HCT116 (cell line): ENCODE data around the gene APOL5.

Source experiments
- CEBPB ChIP-seq: IDR thresholded peaks from 2 replicates; pipeline ENCODE4 v1.6.1; 2012; ENCODE audit warnings: low read depth
- EGR1 ChIP-seq: IDR thresholded peaks from 2 replicates; pipeline ENCODE4 v1.6.1; 2012; ENCODE audit warnings: low read depth
- EZH2 ChIP-seq: fragments of 200-600 bp; sonication (generic); IDR thresholded peaks from 2 replicates; pipeline ENCODE4 v1.6.1; 2017; ENCODE audit warnings: antibody characterized with exemption, mixed run types
- POLR2A ChIP-seq: IDR thresholded peaks from 2 replicates; pipeline ENCODE4 v1.7.0; 2011; ENCODE audit warnings: borderline replicate concordance; ENCODE audit not compliant: insufficient read depth, insufficient read length; ENCODE audit errors: extremely low read depth
- POLR2AphosphoS5 ChIP-seq: IDR thresholded peaks from 2 replicates; pipeline ENCODE4 v1.6.1; 2011; ENCODE audit warnings: mild to moderate bottlenecking, low read depth, low read length, moderate library complexity
- RAD21 ChIP-seq: IDR thresholded peaks from 2 replicates; pipeline ENCODE4 v1.6.1; 2012; ENCODE audit warnings: low read depth, mild to moderate bottlenecking
- SP1 ChIP-seq: IDR thresholded peaks from 2 replicates; pipeline ENCODE4 v1.6.1; 2012; ENCODE audit warnings: low read depth
- SRF ChIP-seq: IDR thresholded peaks from 2 replicates; pipeline ENCODE4 v1.6.1; 2012; ENCODE audit warnings: low read depth
- TCF7L2 ChIP-seq: IDR thresholded peaks from 2 replicates; pipeline ENCODE4 v1.7.0; 2011; ENCODE audit warnings: borderline replicate concordance, inconsistent platforms; ENCODE audit not compliant: insufficient read depth, insufficient read length; ENCODE audit errors: extremely low read depth
- YY1 ChIP-seq: IDR thresholded peaks from 2 replicates; pipeline ENCODE4 v1.6.1; 2011; ENCODE audit warnings: low read length, low read depth, moderate library complexity, mild to moderate bottlenecking; ENCODE audit not compliant: insufficient replicate concordance; ENCODE audit errors: extremely low read depth
- TF ChIP-seq, protein P1 (sequence below), 3 experiments: fragments of 200-600 bp in 1 of 3; sonication (generic) in 1 of 3; IDR thresholded peaks in 2 of 3; conservative IDR thresholded peaks in 1 of 3; 2 replicates each; pipeline ENCODE4 v1.5.1; 2012 to 2017; ENCODE audit warnings: low read depth in 2 of 3, low read length in 2 of 3, antibody characterized with exemption in 1 of 3, borderline replicate concordance in 1 of 3, control low read depth in 1 of 3, mild to moderate bottlenecking in 1 of 3, mixed read lengths in 1 of 3, mixed run types in 1 of 3, moderate library complexity in 1 of 3; ENCODE audit not compliant: insufficient read depth in 1 of 3
- TF ChIP-seq, protein P2 (sequence below): IDR thresholded peaks from 2 replicates; pipeline ENCODE4 v1.6.1; 2011; ENCODE audit warnings: mild to moderate bottlenecking, low read length, moderate library complexity; ENCODE audit not compliant: insufficient replicate concordance; ENCODE audit errors: extremely low read depth
- TF ChIP-seq, protein P3 (sequence below): IDR thresholded peaks from 2 replicates; pipeline ENCODE4 v1.6.1; 2012
- TF ChIP-seq, protein P4 (sequence below): IDR thresholded peaks from 2 replicates; pipeline ENCODE4 v1.6.1; 2012

DNA sequence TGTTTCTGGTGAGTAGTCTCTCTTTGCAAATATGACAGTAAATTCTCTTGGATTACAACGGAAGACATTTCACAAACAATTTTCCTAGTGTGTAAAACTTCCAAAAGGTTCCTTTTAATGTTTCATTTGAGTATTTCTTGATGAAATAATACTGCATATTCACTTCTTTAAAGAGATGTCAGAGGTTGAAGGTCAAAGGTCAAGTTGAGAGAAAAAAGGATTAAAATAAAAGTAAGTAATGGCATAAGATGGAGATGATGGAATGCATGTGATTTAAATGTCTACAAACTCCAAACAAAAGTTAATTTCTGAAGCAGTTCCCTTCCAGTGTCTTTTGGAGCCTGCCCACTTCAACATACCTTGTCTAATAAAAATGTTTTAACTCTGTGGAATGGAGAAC, 40.7 kb downstream of the APOL5 start:
- TF ChIP-seq, protein P1, sequence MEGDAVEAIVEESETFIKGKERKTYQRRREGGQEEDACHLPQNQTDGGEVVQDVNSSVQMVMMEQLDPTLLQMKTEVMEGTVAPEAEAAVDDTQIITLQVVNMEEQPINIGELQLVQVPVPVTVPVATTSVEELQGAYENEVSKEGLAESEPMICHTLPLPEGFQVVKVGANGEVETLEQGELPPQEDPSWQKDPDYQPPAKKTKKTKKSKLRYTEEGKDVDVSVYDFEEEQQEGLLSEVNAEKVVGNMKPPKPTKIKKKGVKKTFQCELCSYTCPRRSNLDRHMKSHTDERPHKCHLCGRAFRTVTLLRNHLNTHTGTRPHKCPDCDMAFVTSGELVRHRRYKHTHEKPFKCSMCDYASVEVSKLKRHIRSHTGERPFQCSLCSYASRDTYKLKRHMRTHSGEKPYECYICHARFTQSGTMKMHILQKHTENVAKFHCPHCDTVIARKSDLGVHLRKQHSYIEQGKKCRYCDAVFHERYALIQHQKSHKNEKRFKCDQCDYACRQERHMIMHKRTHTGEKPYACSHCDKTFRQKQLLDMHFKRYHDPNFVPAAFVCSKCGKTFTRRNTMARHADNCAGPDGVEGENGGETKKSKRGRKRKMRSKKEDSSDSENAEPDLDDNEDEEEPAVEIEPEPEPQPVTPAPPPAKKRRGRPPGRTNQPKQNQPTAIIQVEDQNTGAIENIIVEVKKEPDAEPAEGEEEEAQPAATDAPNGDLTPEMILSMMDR (IDR thresholded peaks at IDR 0.05 in 2 of 3, conservative IDR thresholded peaks at IDR 0.05 in 1 of 3; ENCODE audit: borderline replicate concordance in 1 of 3, insufficient read depth in 1 of 3, low read depth in 2 of 3, low read length in 2 of 3) = no peak
- TF ChIP-seq POLR2A = no peak
- TF ChIP-seq, protein P2, sequence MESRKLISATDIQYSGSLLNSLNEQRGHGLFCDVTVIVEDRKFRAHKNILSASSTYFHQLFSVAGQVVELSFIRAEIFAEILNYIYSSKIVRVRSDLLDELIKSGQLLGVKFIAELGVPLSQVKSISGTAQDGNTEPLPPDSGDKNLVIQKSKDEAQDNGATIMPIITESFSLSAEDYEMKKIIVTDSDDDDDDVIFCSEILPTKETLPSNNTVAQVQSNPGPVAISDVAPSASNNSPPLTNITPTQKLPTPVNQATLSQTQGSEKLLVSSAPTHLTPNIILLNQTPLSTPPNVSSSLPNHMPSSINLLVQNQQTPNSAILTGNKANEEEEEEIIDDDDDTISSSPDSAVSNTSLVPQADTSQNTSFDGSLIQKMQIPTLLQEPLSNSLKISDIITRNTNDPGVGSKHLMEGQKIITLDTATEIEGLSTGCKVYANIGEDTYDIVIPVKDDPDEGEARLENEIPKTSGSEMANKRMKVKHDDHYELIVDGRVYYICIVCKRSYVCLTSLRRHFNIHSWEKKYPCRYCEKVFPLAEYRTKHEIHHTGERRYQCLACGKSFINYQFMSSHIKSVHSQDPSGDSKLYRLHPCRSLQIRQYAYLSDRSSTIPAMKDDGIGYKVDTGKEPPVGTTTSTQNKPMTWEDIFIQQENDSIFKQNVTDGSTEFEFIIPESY = no peak
- TF ChIP-seq POLR2AphosphoS5 = no peak
- TF ChIP-seq, protein P3, sequence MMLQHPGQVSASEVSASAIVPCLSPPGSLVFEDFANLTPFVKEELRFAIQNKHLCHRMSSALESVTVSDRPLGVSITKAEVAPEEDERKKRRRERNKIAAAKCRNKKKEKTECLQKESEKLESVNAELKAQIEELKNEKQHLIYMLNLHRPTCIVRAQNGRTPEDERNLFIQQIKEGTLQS = no peak
- no peak for TF ChIP-seq YY1
- TF ChIP-seq RAD21 = no peak
- no peak for TF ChIP-seq SP1
- TF ChIP-seq EGR1 = no peak
- TF ChIP-seq EZH2 = no peak
- no peak for TF ChIP-seq TCF7L2
- no peak for TF ChIP-seq SRF
- TF ChIP-seq, protein P4, sequence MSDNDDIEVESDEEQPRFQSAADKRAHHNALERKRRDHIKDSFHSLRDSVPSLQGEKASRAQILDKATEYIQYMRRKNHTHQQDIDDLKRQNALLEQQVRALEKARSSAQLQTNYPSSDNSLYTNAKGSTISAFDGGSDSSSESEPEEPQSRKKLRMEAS = no peak
- no peak for TF ChIP-seq CEBPB
